Measurements from ENCODE around the gene SKA3.
"Not testable (repeated sequence)": the region's sequence is repeated elsewhere in the genome, so short reads cannot be mapped to it uniquely, and the experiment has no call there.

SKA3 gene

GRCh38 chr13:21176215-21176981, at the start of gene SKA3, which contains the start of gene MRPL57:
Gene SKA3 (minus strand): TSS chr13:21176552. CDS start chr13:21176477, 75 bp downstream.
Gene MRPL57 (plus strand): TSS chr13:21176658. CDS start chr13:21176917, 259 bp downstream.
- FAIRE-seq (no peak), DNase-seq (ENCODE audit: insufficient read length, low spot score) (peak; percentile 71)

DNA sequence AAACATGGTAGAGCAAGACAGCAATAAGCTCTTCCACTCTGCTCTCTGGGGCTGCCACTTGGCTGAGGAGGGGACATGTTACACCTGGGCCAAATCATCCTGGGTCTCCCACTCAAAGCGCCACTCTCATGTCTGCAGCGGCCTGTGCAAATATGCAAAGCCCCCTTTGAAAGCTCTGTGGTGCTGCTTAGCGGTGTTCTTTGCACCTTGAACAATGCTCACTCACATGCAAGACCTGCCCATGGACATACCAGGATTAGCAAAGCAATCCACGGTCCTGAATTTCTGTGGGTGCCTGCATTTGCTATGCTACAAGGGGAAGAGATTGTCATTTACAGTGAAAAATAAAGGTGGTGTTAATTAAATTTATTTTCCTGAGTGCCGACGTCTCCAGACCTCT, 48.7 kb upstream of the SKA3 start:
- no peak for DNase-seq (ENCODE audit: insufficient read length, low spot score)
- FAIRE-seq, result no peak
- TF ChIP-seq CTCF (IDR thresholded peaks at IDR 0.05; ENCODE audit: insufficient read depth, missing control alignments), result no peak

More at GRCh38 chr13:21176215-21176981, at the start of gene SKA3, which contains the start of gene MRPL57:
- no peak for TF ChIP-seq CTCF (IDR thresholded peaks at IDR 0.05; ENCODE audit: insufficient read depth, missing control alignments)

GRCh38 chr13:21221268-21221667, 44.9 kb upstream of the SKA3 start:
- no peak for TF ChIP-seq CTCF (IDR thresholded peaks at IDR 0.05; ENCODE audit: insufficient read depth, missing control alignments)
- FAIRE-seq (no peak), DNase-seq (ENCODE audit: insufficient read length, low spot score) (no peak)

- not testable (repeated sequence) for DNase-seq (ENCODE audit: insufficient read length, low spot score); FAIRE-seq
Observed at GRCh38 chr13:21219716-21220115, 43.4 kb upstream of the SKA3 start.

DNA sequence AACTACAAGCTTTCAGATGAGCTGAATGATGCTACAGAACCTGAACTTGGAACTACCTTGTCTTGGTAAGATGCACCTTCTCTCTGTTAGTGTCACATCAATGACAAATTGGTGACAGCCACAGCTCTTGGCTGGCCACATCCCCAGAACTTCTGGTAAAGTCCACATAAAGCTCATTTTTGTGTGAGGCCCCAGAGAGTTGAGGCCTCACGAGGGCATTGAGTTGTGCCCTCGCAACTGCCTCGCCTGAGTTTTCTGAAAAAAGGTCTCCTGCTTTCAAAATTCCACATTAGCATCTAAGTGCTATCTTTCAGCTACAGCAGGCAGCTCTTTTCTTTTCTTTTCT, 42.7 kb upstream of the SKA3 start:
- FAIRE-seq, result no peak
- TF ChIP-seq CTCF (IDR thresholded peaks at IDR 0.05; ENCODE audit: insufficient read depth, missing control alignments), result no peak
- no peak for DNase-seq (ENCODE audit: insufficient read length, low spot score)

DNA sequence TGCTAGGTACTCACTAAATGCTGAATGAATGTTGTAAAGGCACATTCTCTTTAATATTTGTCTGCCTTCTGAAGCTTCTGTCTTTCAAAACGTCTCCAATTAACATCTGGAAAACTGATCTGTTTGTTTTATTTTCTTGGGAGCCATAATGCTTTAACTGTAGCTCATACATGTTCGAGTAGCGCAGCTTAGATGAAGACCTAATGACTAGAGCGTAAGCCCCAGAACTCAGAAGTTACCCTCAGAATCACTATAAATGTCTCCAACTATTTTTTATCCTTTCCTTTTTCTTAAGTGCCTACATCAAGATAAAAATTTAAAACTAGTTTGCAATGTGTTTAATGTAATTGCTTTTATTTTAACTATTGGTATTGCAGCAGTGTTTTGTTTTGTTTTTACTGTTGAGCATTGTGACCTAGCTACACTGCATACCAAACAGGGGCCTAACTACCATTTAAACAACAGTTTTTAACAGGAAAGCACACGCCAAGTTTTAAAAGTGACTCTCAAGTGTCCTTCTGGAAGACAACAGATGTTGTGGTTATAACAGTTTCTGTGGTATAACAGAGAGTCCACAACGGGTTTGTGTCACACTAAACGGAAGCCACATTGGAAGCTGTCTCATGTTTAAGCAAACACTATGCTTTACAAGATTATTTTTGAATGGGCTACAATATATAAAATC, 42.1 kb upstream of the SKA3 start:
- TF ChIP-seq CTCF (IDR thresholded peaks at IDR 0.05; ENCODE audit: insufficient read depth, missing control alignments), result no peak
- DNase-seq (ENCODE audit: insufficient read length, low spot score) (no peak), FAIRE-seq (no peak)

GRCh38 chr13:21216332-21216731, 40.0 kb upstream of the SKA3 start:
- FAIRE-seq (no peak), DNase-seq (ENCODE audit: insufficient read length, low spot score) (no peak)
- no peak for TF ChIP-seq CTCF (IDR thresholded peaks at IDR 0.05; ENCODE audit: insufficient read depth, missing control alignments)

DNA sequence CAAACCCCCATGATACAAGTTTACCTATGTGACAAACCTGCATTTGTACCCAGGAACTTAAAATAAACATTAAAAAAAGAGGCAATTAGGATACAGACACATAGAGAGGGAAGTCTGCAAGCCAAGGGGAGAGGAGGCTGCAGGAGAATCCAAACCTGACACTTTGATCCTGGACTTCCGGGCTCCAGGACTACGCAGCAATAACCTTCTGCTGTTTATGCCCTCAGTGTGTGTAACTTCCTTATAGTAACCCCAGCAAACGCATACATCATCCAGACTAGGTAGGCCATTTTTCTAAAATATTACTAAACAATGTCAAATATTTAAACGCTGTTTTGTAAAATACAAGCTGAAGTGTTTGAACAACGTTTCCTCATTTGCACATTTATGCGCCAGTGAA, 39.1 kb upstream of the SKA3 start:
- DNase-seq (ENCODE audit: insufficient read length, low spot score); FAIRE-seq: not testable (repeated sequence)
